Mucosa of descending colon (tissue), 3 donors: ENCODE data around the gene TDRD9. TPM values are rescaled to one million over a fixed set of nuclear protein-coding genes. Genes with fewer than 3 reads are reported as not detected.

Source experiments
- ATAC-seq: fragments of 200-7000 bp; cut with Tn5 transposase; one replicate; pipeline ENCODE4 v1.9.1; 2020; ENCODE audit warnings: mild to moderate bottlenecking, moderate library complexity
- DNase-seq, 3 donors: peaks; one replicate each; pipeline ENCODE4 v3.0.0-alpha.2; 2020
- H3K36me3 ChIP-seq: fragments of 200-600 bp; one replicate; pipeline ENCODE4 v1.8.0; 2021; ENCODE audit warnings: low read depth, mild to moderate bottlenecking
- H3K4me1 ChIP-seq: fragments of 200-600 bp; one replicate; pipeline ENCODE4 v1.8.0; 2021; ENCODE audit warnings: low read depth, mild to moderate bottlenecking
- H3K4me3 ChIP-seq: fragments of 200-600 bp; one replicate; pipeline ENCODE4 v1.8.0; 2021; ENCODE audit warnings: mild to moderate bottlenecking
- H3K9me3 ChIP-seq: fragments of 200-600 bp; one replicate; pipeline ENCODE4 v1.8.0; 2021; ENCODE audit warnings: mild to moderate bottlenecking
- intact Hi-C, 2 donors: fragments of 100-400 bp; cut with DNase I in 1 of 2; cut with micrococcal nuclease in 1 of 2; formaldehyde crosslinking; loops; one replicate each; pipeline versions ENCODE4 v1.11.0 to v1.11.1; 2022; cut with DNase I, micrococcal nuclease
- total RNA-seq, 3 donors: library from RNA; stranded (reverse); fragmentation: NEBNext Ultra II Directional in 2 of 3; extraction: Animal tissue kit (Norgen Biotek cat#: 25700) in 2 of 3; gene quantifications; one replicate each; pipeline versions ENCODE4 v1.2.1 to v1.2.4, GENCODE V29; 2021 to 2023
- TF ChIP-seq, protein P1 (sequence below): fragments of 200-600 bp; IDR thresholded peaks from one replicate; pipeline ENCODE4 v1.8.0; 2022; ENCODE audit warnings: antibody characterized with exemption, mild to moderate bottlenecking
- donor health status: DM: no; HTN: no; CAD: no; lungs with moderate emphysema.
- donor health status: DM: no; HTN: no; CAD: no.
- donor health status: DM: no; HTN: yes; CAD: no.

The TDRD9 gene
- total RNA-seq, 3 donors from 2014 or later = 0.39 to 0.98 (median 0.63) TPM

DNA sequence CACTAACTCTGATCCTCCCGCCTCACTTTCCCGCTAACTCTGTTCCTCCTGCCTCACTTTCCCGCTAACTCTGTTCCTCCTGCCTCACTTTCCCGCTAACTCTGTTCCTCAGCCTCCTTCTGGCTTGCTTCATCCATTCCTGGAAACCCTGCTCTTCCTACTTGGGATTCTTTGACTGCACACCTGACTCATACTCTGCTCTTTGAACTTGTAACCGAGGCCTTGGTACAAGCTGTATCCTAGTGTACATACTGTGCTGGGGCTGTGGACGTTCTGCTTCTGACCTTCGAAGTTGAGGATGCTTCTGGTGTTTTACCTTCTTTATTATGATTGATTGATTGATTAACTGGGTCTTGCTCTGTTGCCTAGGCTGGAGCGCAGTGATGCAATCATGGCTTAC, 77.2 kb downstream of the TDRD9 start:
- TF ChIP-seq, protein P1, sequence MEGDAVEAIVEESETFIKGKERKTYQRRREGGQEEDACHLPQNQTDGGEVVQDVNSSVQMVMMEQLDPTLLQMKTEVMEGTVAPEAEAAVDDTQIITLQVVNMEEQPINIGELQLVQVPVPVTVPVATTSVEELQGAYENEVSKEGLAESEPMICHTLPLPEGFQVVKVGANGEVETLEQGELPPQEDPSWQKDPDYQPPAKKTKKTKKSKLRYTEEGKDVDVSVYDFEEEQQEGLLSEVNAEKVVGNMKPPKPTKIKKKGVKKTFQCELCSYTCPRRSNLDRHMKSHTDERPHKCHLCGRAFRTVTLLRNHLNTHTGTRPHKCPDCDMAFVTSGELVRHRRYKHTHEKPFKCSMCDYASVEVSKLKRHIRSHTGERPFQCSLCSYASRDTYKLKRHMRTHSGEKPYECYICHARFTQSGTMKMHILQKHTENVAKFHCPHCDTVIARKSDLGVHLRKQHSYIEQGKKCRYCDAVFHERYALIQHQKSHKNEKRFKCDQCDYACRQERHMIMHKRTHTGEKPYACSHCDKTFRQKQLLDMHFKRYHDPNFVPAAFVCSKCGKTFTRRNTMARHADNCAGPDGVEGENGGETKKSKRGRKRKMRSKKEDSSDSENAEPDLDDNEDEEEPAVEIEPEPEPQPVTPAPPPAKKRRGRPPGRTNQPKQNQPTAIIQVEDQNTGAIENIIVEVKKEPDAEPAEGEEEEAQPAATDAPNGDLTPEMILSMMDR = no peak
- DNase-seq (no peak), ATAC-seq (no peak)
- no peaks in the 10 kb centered on the region for H3K4me1 ChIP-seq
- no peak overlapping the region for H3K4me3 ChIP-seq
- H3K36me3 ChIP-seq = no peaks in the 10 kb centered on the region
- intact Hi-C loops = no loop called here
- no peaks in the 10 kb centered on the region for H3K9me3 ChIP-seq

DNA sequence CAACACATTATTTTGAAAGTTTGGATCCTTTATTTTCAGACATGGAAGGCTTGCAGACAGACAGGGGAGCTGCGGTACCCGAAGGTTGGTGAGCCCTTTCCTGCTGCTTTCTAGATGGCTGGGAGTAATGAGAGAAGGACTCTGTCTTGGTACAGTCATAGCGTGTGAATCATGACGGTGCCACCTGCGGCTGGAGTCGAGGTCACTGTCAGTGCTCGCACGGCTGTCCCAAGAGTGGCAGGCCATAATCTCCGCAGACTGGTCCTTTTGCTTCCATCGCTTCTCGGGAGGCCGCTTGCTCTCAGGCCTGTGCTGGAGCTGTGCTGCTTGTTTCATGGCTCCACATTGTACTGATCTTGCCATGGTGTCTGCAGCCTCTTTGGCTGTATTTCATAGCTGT, 78.9 kb downstream of the TDRD9 start:
- Histone ChIP-seq H3K9me3 (no peaks in the 10 kb centered on the region), H3K4me1 (no peaks in the 10 kb centered on the region), H3K4me3 (no peak overlapping the region), H3K36me3 (no peaks in the 10 kb centered on the region)
- TF ChIP-seq, protein P1 = no peak
- intact Hi-C loops = no loop called here
- no peak for ATAC-seq
- no peak for DNase-seq

DNA sequence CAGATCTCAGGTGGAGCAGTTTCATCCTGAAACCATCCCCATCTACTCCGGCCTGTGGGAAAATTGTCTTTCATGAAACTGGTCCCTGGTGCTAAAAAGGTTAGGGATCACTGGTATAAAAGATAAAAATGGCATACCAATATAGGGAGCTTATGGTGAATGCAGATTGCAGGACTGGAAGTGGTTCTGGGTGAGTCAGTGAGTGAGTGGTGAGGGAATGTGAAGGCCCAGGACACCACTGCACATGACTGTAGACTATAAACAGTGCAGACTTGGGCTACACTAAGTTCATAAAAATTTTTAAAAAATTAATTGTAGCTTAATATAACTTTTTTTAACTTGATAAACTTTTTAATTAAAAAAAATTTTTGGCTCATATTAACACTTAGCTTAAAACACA, 81.0 kb downstream of the TDRD9 start:
- intact Hi-C loops = no loop called here
- ATAC-seq = no peak
- no peak for DNase-seq
- no peaks in the 10 kb centered on the region for H3K4me1 ChIP-seq
- no peaks in the 10 kb centered on the region for H3K9me3 ChIP-seq
- TF ChIP-seq, protein P1 = no peak
- no peak overlapping the region for H3K4me3 ChIP-seq
- H3K36me3 ChIP-seq = no peaks in the 10 kb centered on the region

DNA sequence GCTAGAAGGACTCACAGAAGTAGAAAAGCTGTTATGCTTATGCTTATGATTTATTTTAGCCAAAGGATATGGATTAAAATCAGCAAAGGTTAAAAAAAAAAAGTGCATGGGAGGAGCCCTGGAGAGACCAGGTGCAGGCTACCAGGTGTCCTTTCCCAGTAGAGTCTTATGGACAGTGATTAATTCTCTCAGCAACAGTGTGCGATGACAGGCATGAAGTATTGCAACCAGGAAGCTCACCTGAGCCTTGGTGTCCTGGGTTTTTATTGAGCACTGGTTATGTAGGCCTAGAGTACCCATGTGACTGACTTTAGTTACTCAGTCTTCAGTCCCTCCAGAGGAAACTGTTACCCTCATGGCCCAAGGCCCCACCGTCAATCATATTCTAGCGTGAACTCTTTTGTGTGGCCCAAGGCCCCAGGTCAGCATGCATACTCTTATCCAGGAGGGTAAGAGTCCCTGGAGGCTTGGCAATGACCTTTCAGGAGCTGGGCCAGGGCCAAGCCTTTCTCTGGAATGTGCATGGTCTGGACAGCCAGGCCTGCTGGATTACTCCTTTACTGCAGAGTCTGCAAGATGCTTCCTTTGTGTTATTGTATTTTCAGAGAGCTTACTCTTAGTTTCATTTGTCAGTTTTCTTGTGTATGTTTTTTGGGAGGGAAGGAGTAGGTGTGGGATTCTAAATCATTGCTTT, 83.7 kb downstream of the TDRD9 start:
- intact Hi-C loops = no loop called here
- TF ChIP-seq, protein P1 = no peak
- no peaks in the 10 kb centered on the region for H3K36me3 ChIP-seq
- no peak for ATAC-seq
- no peaks in the 10 kb centered on the region for H3K4me1 ChIP-seq
- no peak for DNase-seq
- H3K9me3 ChIP-seq = no peaks in the 10 kb centered on the region
- no peak overlapping the region for H3K4me3 ChIP-seq

DNA sequence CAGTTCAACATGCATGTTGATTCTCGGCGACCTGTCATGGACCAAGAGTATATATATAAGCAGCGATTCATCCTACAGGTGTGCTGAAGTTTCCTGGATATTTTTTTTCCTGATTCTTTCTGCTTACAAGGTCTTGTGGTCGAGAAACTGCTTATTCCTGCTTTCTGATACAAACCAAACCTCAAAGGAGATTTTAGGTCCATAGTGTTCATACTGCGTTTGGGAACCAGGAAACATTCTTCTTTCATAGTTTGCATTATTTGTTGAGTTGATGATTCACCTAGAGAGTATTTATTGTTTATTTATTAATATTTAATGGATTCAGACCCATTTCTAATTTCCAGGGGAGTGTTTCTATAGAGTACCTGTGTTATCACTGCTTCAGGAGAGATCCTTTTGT, 86.5 kb downstream of the TDRD9 start:
- ATAC-seq (no peak), DNase-seq (no peak)
- no peaks in the 10 kb centered on the region for H3K9me3 ChIP-seq
- TF ChIP-seq, protein P1 = no peak
- no peaks in the 10 kb centered on the region for H3K4me1 ChIP-seq
- no peaks in the 10 kb centered on the region for H3K36me3 ChIP-seq
- H3K4me3 ChIP-seq = no peak overlapping the region
- intact Hi-C loops = no loop called here
